OCI-LY3 (cell line): ENCODE results near the gene IRGQ.
A peak's percentile ranks its signal among the peaks of the same experiment; 100 is the strongest.

Source experiments
- H2AFZ ChIP-seq: fragments of 200-600, 300-600 bp; shearing (Covaris generic); 2 replicates; pipeline ENCODE4 v1.6.0; 2014; ENCODE audit warnings: antibody characterized with exemption, low read depth, low read length
- H3K27ac ChIP-seq: fragments of 200-600, 300-600 bp; sonication (generic); 2 replicates; pipeline ENCODE4 v1.5.1; 2014; ENCODE audit warnings: mild to moderate bottlenecking, low read length, moderate library complexity, mixed read lengths
- H3K27me3 ChIP-seq: fragments of 200-600, 300-600 bp; sonication (generic); 2 replicates; pipeline ENCODE4 v1.6.1; 2014; ENCODE audit warnings: low read depth, low read length, mixed read lengths
- H3K36me3 ChIP-seq: fragments of 200-600, 300-600 bp; sonication (generic); replicated peaks from 2 replicates; pipeline ENCODE3; 2014; ENCODE audit warnings: low read depth, low read length, mixed read lengths
- H3K4me1 ChIP-seq: fragments of 300-600, 200-600 bp; sonication (generic); 2 replicates; pipeline ENCODE4 v1.6.1; 2014; ENCODE audit warnings: low read length, mixed read lengths
- H3K4me2 ChIP-seq: fragments of 200-600, 300-600 bp; sonication (generic); 2 replicates; pipeline ENCODE4 v1.6.1; 2014; ENCODE audit warnings: low read length, mixed read lengths
- H3K4me3 ChIP-seq: fragments of 300-600, 200-600 bp; sonication (generic); 2 replicates; pipeline ENCODE4 v1.5.1; 2014; ENCODE audit warnings: antibody characterized with exemption, mild to moderate bottlenecking, low read length, moderate library complexity
- H3K79me2 ChIP-seq: fragments of 300-600, 200-600 bp; shearing (Covaris generic); 2 replicates; pipeline ENCODE4 v1.6.1; 2014; ENCODE audit warnings: mild to moderate bottlenecking, low read length, mixed read lengths
- H3K9ac ChIP-seq: fragments of 300-600, 200-600 bp; shearing (Covaris generic); 2 replicates; pipeline ENCODE4 v1.6.0; 2014; ENCODE audit warnings: mild to moderate bottlenecking, low read length, moderate library complexity
- H3K9me3 ChIP-seq: fragments of 200-600, 300-600 bp; shearing (Covaris generic); 2 replicates; pipeline ENCODE4 v1.6.1; 2014; ENCODE audit warnings: low read length, mixed read lengths; ENCODE audit not compliant: insufficient read depth
- H4K20me1 ChIP-seq: fragments of 200-600, 300-600 bp; sonication (generic); 2 replicates; pipeline ENCODE4 v1.6.1; 2016; ENCODE audit warnings: low read length, mixed read lengths; ENCODE audit not compliant: insufficient read depth
- CTCF ChIP-seq: fragments of 200-600, 300-600 bp; sonication (generic); IDR thresholded peaks from 2 replicates; pipeline ENCODE4 v1.5.1; 2014; ENCODE audit warnings: antibody characterized with exemption, low read length, low read depth
- EZH2phosphoT487 ChIP-seq: fragments of 200-600 bp; shearing (Covaris generic); IDR thresholded peaks from 2 replicates; pipeline ENCODE4 v1.6.1; 2018; ENCODE audit warnings: antibody characterized with exemption, mixed run types, low read depth

IRGQ gene

GRCh38 chr19:43642531-43642930 is 46.6 kb upstream of the IRGQ start:
- TF ChIP-seq EZH2phosphoT487 (no peak), CTCF (no peak)
- Histone ChIP-seq H2AFZ (peak overlapping the region; percentile 32; the same call in 1 of the 2 replicates), H4K20me1 (no peaks in the 10 kb centered on the region), H3K27me3 (no peaks in the 10 kb centered on the region), H3K36me3 (no peaks in the 10 kb centered on the region), H3K4me2 (peak overlapping the region; percentile 27; the same call in 1 of the 2 replicates), H3K4me3 (no peak overlapping the region), H3K9me3 (no peaks in the 10 kb centered on the region), H3K79me2 (no peaks in the 10 kb centered on the region), H3K9ac (no peak overlapping the region), H3K4me1 (peaks cover 10% of the 10 kb centered on the region), H3K27ac (no peak overlapping the region)

- peaks cover 10% of the 10 kb centered on the region for H3K4me1 ChIP-seq
- TF ChIP-seq EZH2phosphoT487 (no peak), CTCF (no peak)
- no peaks in the 10 kb centered on the region for H3K36me3 ChIP-seq
- no peak overlapping the region for H3K4me3 ChIP-seq
- no peaks in the 10 kb centered on the region for H3K9me3 ChIP-seq
- H3K79me2 ChIP-seq: no peaks in the 10 kb centered on the region
- H4K20me1 ChIP-seq: no peaks in the 10 kb centered on the region
- H3K9ac ChIP-seq: no peak overlapping the region
- no peaks in the 10 kb centered on the region for H3K27me3 ChIP-seq
- no peak overlapping the region for H2AFZ ChIP-seq
- H3K27ac ChIP-seq: no peak overlapping the region
- no peak overlapping the region for H3K4me2 ChIP-seq
Measured at GRCh38 chr19:43641333-43641732, 45.4 kb upstream of the IRGQ start.

GRCh38 chr19:43640424-43640757 is 44.5 kb upstream of the IRGQ start:
- no peaks in the 10 kb centered on the region for H3K27me3 ChIP-seq
- H3K36me3 ChIP-seq: no peaks in the 10 kb centered on the region
- no peak for TF ChIP-seq CTCF
- TF ChIP-seq EZH2phosphoT487: no peak
- H3K79me2 ChIP-seq: no peaks in the 10 kb centered on the region
- H3K4me3 ChIP-seq: no peak overlapping the region
- H3K4me1 ChIP-seq: peaks cover 10% of the 10 kb centered on the region
- H3K9ac ChIP-seq: no peak overlapping the region
- H3K27ac ChIP-seq: no peak overlapping the region
- H4K20me1 ChIP-seq: no peaks in the 10 kb centered on the region
- no peak overlapping the region for H3K4me2 ChIP-seq
- no peak overlapping the region for H2AFZ ChIP-seq
- H3K9me3 ChIP-seq: no peaks in the 10 kb centered on the region

- peak within 1 kb of the TSS; percentile 79 for H3K4me3 ChIP-seq
- peak within 1 kb of the TSS; percentile 62 for H3K9ac ChIP-seq
- H3K27ac ChIP-seq: no peak within 1 kb of the TSS
- H3K36me3 ChIP-seq: no peaks in the 10 kb centered on the region
- peak within 1 kb of the TSS; percentile 75 for H3K4me2 ChIP-seq
- H3K27me3 ChIP-seq: no peaks in the 10 kb centered on the region
- H4K20me1 ChIP-seq: no peaks in the 10 kb centered on the region
- H3K79me2 ChIP-seq: no peaks in the 10 kb centered on the region
- no peak within 1 kb of the TSS for H2AFZ ChIP-seq
- no peak for TF ChIP-seq EZH2phosphoT487
- TF ChIP-seq CTCF: no peak
- H3K4me1 ChIP-seq: peaks cover 10% of the 10 kb centered on the region
- no peaks in the 10 kb centered on the region for H3K9me3 ChIP-seq
Measured at GRCh38 chr19:43639519-43640423, 43.8 kb upstream of the IRGQ start, which contains the start of gene CADM4. CADM4 (minus strand) TSS chr19:43639850; CDS start chr19:43639790, 60 bp downstream.
